Endometrial microvascular endothelial cells (primary cell): ENCODE results near the gene FZD2. TPM values are rescaled to one million over a fixed set of nuclear protein-coding genes. Genes with fewer than 3 reads are reported as not detected.

Source experiments
- in situ Hi-C: cut with HindIII; loops from 2 replicates; pipeline ENCODE4 v1.10.0; 2017; ENCODE audit warnings: low sequenced_read_pairs, low pct_unique_long_range_greater_than_20kb; ENCODE audit errors: inconsistent ontology term
- total RNA-seq: library from RNA; depleted of rRNA; stranded (reverse); fragments of >200 nt; gene quantifications from one replicate; pipeline ENCODE4 v1.2.3, GENCODE V29; 2015; ENCODE audit errors: inconsistent ontology term

FZD2 gene
- total RNA-seq, 1 donor from 2014 or later, result 1.1 TPM

DNA sequence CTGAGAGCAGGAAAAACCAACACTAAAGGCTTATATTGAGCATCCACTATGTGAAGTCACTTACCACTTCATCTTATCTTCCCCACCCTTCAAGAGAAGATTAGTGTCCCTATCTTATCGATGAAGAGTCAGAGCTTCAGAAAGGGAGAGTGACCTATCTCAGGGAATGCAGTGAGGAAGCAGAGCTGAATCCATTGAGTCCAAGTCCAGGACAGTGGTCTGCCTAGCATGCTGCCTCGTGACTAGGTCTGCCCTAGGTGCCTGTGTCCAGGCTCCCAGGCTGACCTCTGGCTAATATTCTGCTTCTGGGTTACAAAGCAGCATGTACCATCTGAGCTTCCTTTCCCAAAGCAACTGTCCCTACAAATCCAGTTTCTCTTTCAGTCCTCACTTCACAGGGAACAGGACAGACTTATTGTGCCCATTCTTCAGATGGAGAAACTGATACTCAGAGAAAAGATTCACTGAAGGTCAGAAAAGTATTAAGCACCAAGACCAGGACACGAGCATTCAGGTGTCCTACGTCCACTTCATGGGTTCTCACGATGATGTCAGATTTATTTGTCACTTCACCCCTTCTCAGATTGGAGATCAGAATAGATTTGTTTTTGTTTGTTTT is 13.3 kb upstream of the FZD2 start:
- in situ Hi-C loops, result no loop called here

- in situ Hi-C loops, result no loop called here
Measured at GRCh38 chr17:44546671-44547606, 10.3 kb upstream of the FZD2 start.

DNA sequence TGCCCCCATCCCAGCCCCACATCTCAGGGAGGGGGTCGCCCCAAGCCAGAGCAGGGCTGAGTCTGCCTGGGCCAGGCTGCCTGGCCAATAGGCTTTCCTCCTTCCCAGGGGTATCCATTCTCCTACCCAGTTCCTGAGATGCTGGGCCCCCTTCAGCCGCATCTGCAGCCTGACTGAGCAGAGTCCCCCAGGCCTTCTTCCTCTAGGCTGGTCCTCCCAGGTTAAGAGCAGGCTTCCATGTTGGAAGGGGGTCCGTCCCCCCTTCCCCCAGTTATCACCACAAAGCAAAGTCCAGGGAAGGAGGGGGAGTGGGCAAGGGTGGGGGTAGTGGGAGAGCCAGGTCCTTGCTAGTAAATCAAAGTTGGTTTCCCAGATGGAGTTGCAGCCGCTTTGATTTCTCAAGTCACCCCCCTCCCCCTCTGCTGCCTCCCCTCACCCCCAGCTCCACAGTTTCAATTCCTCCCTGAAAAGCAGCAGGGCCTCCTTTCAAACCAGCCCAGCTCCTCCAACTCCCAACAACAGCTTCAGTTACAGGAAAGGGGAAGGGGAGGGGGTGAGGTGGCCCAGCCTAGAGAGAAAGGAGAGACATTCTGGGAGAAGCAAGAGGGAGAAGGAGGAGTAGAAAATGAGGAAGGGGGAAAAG is 9.5 kb upstream of the FZD2 start:
- in situ Hi-C loops, result no loop called here

DNA sequence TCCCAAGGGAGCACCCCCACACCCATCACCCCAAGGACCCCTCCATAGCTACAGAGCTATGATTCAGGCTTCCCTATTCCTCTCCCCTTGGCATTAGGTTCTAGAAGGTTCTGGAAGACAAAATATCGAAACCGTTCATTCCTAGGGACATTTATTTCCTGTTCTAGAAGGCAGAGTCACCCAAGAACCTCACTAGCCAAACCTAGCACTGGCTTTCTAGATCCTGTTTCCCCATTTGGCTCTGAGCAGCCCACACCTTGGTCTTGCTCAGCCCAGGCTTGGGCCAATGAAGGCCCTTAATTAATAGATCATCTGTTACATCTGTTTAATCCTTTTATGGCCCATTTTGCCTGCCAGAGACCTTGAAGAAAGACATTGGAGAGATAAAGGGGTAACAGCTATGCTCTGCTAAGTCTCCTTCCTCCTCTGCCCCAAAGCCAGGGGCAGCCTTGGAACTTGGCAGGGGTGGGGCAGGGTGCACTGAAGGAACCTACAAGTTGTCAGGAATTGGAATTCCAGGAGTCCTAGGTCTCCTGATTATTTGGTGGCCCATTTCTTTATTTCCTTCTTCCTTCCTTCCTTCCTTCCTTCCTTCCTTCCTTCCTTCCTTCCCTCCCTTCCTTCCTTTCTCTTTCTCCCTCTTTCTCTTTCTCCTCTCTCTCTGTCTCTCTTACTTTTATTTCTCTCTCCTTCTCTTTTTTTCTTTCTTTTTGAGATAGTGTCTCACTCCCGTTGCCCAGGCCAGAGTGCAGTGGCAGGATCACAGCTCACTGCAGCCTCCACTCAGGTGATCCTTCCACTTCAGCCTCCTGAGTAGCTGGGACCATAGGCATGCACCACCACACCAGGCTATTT is 8.7 kb upstream of the FZD2 start:
- in situ Hi-C loops, result no loop called here

GRCh38 chr17:44549686-44550085 is 7.6 kb upstream of the FZD2 start:
- in situ Hi-C loops, result no loop called here

DNA sequence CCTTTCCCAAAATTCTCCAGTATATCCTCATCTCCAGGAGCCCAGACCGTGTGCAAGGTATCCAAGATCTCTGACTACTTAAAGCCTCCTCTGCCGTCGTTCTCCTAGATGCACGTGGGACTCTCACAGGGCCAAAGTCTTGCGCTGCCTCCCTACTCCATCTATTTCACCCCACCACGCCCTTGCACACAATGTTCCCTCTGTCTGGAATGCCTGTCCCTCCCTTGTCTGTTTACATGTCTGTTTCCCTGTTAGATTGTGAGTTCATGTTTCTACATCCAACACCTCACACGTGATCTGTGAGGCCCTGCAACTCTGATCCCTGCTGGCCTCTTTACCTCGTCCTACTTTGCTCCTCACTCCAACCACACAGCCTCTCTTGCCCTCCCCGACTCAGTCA is 4.9 kb upstream of the FZD2 start:
- in situ Hi-C loops, result no loop called here

- in situ Hi-C loops, result no loop called here
Measured at GRCh38 chr17:44555099-44555498, 2.2 kb upstream of the FZD2 start.

- in situ Hi-C loops, result no loop called here
Measured at GRCh38 chr17:44556166-44556831, 985 bp upstream of the FZD2 start.

- in situ Hi-C loops, result no loop called here
Measured at GRCh38 chr17:44557651-44558285, 484 bp downstream of the FZD2 start.

DNA sequence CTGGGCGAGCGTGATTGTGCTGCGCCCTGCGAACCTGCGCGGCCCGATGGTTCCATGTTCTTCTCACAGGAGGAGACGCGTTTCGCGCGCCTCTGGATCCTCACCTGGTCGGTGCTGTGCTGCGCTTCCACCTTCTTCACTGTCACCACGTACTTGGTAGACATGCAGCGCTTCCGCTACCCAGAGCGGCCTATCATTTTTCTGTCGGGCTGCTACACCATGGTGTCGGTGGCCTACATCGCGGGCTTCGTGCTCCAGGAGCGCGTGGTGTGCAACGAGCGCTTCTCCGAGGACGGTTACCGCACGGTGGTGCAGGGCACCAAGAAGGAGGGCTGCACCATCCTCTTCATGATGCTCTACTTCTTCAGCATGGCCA is 1.0 kb downstream of the FZD2 start:
- in situ Hi-C loops, result no loop called here

DNA sequence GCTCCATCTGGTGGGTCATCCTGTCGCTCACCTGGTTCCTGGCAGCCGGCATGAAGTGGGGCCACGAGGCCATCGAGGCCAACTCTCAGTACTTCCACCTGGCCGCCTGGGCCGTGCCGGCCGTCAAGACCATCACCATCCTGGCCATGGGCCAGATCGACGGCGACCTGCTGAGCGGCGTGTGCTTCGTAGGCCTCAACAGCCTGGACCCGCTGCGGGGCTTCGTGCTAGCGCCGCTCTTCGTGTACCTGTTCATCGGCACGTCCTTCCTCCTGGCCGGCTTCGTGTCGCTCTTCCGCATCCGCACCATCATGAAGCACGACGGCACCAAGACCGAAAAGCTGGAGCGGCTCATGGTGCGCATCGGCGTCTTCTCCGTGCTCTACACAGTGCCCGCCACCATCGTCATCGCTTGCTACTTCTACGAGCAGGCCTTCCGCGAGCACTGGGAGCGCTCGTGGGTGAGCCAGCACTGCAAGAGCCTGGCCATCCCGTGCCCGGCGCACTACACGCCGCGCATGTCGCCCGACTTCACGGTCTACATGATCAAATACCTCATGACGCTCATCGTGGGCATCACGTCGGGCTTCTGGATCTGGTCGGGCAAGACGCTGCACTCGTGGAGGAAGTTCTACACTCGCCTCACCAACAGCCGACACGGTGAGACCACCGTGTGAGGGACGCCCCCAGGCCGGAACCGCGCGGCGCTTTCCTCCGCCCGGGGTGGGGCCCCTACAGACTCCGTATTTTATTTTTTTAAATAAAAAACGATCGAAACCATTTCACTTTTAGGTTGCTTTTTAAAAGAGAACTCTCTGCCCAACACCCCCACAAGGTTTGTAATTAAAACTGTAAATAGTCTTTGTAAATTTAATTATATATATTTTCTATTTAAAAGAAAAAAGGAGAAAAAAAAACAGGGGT is 1.7 kb downstream of the FZD2 start:
- in situ Hi-C loops, result no loop called here

- in situ Hi-C loops, result no loop called here
Measured at GRCh38 chr17:44559634-44560554, 2.6 kb downstream of the FZD2 start.

GRCh38 chr17:44561237-44561623 is 3.9 kb downstream of the FZD2 start:
- in situ Hi-C loops, result no loop called here

DNA sequence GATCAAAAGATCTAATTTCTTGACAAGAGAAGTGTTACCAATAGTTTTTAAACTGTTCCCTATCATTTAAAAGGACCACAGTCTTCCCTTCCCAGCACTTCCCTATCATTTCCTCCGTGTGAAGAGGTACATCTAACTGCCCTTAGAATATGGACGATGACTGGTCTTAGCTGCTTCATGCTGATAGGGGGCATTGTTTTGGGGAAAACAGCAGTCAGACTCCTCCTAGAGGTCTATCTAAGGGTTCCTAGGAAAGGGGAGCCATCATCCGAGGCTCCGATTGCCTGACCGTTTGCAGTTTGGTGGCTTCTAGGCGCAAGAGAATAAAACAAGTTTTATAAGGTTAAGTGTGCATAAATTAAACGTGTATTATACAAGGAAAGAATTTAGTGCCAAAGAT is 7.1 kb downstream of the FZD2 start:
- in situ Hi-C loops, result no loop called here

DNA sequence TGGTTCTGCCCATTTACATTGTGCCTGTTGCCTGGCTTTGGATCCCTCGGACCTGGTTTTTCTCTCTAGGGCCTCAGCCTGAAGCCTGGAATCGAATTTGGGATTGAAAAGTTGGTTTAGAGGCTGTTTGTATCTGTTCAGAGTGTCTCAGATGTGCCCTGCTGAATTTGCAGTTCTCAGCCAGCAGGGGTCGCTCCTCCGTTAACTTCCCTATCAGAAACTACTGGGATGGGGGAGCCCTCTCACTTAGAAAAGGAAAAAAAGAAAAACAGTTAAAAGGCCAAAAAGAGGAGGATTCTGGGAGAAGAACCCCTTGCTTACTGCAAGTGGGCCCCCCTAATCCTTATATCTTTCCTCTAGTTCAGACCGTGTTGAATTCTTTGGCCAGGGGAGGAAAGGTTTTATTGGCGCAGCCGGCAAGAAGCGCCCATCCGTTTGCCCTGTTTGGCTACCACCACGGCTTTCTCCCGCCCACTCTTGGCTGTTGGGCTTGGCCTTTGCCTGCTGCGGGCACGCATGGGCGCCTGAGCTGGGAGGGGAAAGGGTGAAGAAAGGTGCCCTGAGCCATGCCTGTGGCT is 8.7 kb downstream of the FZD2 start:
- in situ Hi-C loops, result no loop called here
